ENCODE measurements around the gene PCDHGB4.

DNA sequence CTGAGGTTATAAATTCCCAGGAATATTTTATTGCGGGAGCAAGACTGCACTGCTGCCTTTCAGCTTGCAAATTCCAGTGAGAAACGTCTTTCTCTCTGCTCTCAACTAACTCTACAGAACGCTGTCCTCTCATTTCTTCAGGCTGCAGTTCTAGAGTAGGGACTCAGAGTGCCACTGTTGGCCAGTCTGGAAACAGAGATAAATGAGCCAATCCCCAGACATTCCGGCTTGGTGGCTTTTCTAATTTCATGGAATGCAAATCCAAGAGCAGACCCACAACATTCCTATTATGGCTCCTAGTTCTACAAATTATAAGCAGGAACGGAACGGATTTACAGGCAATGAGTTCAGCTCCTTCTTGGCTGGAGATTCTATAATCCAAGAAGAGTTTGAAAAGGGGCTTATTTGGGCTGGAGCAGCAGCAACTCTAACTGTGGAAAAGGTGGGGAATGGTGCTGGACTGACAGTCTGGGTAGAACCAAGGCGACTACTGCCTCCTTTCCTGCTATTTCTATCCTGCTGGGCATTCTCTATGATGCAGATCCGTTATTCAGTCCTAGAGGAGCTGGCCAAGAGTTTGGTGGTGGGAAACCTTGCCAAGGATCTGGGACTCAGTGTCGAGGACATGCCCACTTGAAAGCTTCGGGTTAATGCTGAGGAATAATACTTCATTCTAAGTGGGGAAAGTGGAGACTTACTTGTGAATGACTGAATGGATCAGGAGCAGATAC, 52.1 kb downstream of the PCDHGB4 start:
- TF ChIP-seq, protein P1, sequence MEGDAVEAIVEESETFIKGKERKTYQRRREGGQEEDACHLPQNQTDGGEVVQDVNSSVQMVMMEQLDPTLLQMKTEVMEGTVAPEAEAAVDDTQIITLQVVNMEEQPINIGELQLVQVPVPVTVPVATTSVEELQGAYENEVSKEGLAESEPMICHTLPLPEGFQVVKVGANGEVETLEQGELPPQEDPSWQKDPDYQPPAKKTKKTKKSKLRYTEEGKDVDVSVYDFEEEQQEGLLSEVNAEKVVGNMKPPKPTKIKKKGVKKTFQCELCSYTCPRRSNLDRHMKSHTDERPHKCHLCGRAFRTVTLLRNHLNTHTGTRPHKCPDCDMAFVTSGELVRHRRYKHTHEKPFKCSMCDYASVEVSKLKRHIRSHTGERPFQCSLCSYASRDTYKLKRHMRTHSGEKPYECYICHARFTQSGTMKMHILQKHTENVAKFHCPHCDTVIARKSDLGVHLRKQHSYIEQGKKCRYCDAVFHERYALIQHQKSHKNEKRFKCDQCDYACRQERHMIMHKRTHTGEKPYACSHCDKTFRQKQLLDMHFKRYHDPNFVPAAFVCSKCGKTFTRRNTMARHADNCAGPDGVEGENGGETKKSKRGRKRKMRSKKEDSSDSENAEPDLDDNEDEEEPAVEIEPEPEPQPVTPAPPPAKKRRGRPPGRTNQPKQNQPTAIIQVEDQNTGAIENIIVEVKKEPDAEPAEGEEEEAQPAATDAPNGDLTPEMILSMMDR (IDR thresholded peaks at IDR 0.05; ENCODE audit: low read length) = no peak
- no peak for TF ChIP-seq EZH2 (optimal IDR thresholded peaks at IDR 0.05; ENCODE audit: low read depth, low read length)
